Stimulated activated CD8-positive, alpha-beta memory T cell treated with anti-CD3 and anti-CD28 coated beads, Interleukin-15, amount 100 ng/mL, for 48 hours (primary cell): ENCODE results near the gene KRT13.

Experiments used
- DNase-seq, 2 donors: peaks; one replicate each; pipeline ENCODE4 v3.0.0-alpha.2; 2020; ENCODE audit warnings: low read depth in 2 of 2

The KRT13 gene

GRCh38 chr17:41537990-41538389 is 32.6 kb upstream of the KRT13 start:
- DNase-seq = no peak

- DNase-seq = no peak
Measured at GRCh38 chr17:41537614-41537954, 32.2 kb upstream of the KRT13 start.

- no peak for DNase-seq
Measured at GRCh38 chr17:41536741-41537613, 31.6 kb upstream of the KRT13 start.

GRCh38 chr17:41535764-41536481 is 30.5 kb upstream of the KRT13 start:
- DNase-seq = no peak

- no peak for DNase-seq
Measured at GRCh38 chr17:41534899-41535546, 29.6 kb upstream of the KRT13 start.

- no peak for DNase-seq
Measured at GRCh38 chr17:41533613-41534012, 28.2 kb upstream of the KRT13 start.

GRCh38 chr17:41532947-41533570 is 27.6 kb upstream of the KRT13 start:
- no peak for DNase-seq

GRCh38 chr17:41531993-41532392 is 26.6 kb upstream of the KRT13 start:
- no peak for DNase-seq

GRCh38 chr17:41530062-41531048 is 24.9 kb upstream of the KRT13 start:
- no peak for DNase-seq

- DNase-seq = no peak
Measured at GRCh38 chr17:41529491-41529915, 24.1 kb upstream of the KRT13 start.

- no peak for DNase-seq
Measured at GRCh38 chr17:41528959-41529353, 23.5 kb upstream of the KRT13 start.

GRCh38 chr17:41527063-41528023 is 21.9 kb upstream of the KRT13 start:
- DNase-seq = no peak

- DNase-seq = no peak
Measured at GRCh38 chr17:41524261-41524660, 18.8 kb upstream of the KRT13 start.

- no peak for DNase-seq
Measured at GRCh38 chr17:41523787-41524186, 18.4 kb upstream of the KRT13 start.

GRCh38 chr17:41523225-41523593 is 17.8 kb upstream of the KRT13 start:
- DNase-seq = no peak

- no peak for DNase-seq
Measured at GRCh38 chr17:41522301-41523224, 17.2 kb upstream of the KRT13 start.

GRCh38 chr17:41521574-41522261 is 16.3 kb upstream of the KRT13 start:
- no peak for DNase-seq
